GM23338 (cell line): ENCODE data around the gene SHKBP1. TPM values are rescaled to one million over a fixed set of nuclear protein-coding genes. Genes with fewer than 3 reads are reported as not detected.

Experiments used
- ATAC-seq: fragments of 200-7000 bp; cut with Tn5 transposase; 3 replicates; pipeline ENCODE4 v1.9.1; 2020
- DNase-seq: peaks from one replicate; pipeline ENCODE4 v3.0.0-alpha.2; 2015; ENCODE audit warnings: low spot score
- H2AFZ ChIP-seq: fragments of 200-600 bp; sonication (generic); 2 replicates; pipeline ENCODE4 v1.8.0; 2016; ENCODE audit warnings: antibody characterized with exemption, mild to moderate bottlenecking, moderate library complexity
- H3F3A ChIP-seq: fragments of 200-600 bp; sonication (generic); replicated peaks from 2 replicates; pipeline ENCODE4 v1.8.0; 2017; ENCODE audit warnings: antibody characterized with exemption, mixed run types, low read depth
- H3K27ac ChIP-seq: fragments of 200-600 bp; sonication (generic); 2 replicates; pipeline ENCODE4 v1.6.1; 2016; ENCODE audit warnings: low read depth
- H3K27me3 ChIP-seq: fragments of 200-600 bp; sonication (generic); 2 replicates; pipeline ENCODE4 v1.8.0; 2016; ENCODE audit warnings: mild to moderate bottlenecking, mixed run types, moderate library complexity; ENCODE audit not compliant: insufficient read depth
- H3K36me3 ChIP-seq: fragments of 200-600 bp; sonication (generic); 2 replicates; pipeline ENCODE4 v1.8.0; 2016; ENCODE audit warnings: mild to moderate bottlenecking; ENCODE audit not compliant: insufficient read depth
- H3K4me1 ChIP-seq: fragments of 200-600 bp; sonication (generic); 2 replicates; pipeline ENCODE4 v1.8.0; 2016; ENCODE audit warnings: mild to moderate bottlenecking, moderate library complexity; ENCODE audit not compliant: insufficient read depth
- H3K4me2 ChIP-seq: fragments of 200-600 bp; sonication (generic); 2 replicates; pipeline ENCODE4 v1.7.1; 2017; ENCODE audit warnings: mixed run types
- H3K4me3 ChIP-seq: fragments of 200-600 bp; sonication (generic); 2 replicates; pipeline ENCODE4 v1.6.1; 2016; ENCODE audit warnings: mixed run types
- H3K79me2 ChIP-seq: fragments of 200-600 bp; sonication (generic); replicated peaks from 2 replicates; pipeline ENCODE4 v1.8.0; 2017; ENCODE audit warnings: mild to moderate bottlenecking; ENCODE audit not compliant: insufficient read depth
- H3K9me2 ChIP-seq: fragments of 200-600 bp; sonication (generic); 2 replicates; pipeline ENCODE4 v1.8.0; 2017; ENCODE audit not compliant: insufficient read depth
- H4K20me1 ChIP-seq: fragments of 200-600 bp; sonication (generic); replicated peaks from 2 replicates; pipeline ENCODE4 v1.8.0; 2017; ENCODE audit warnings: mild to moderate bottlenecking; ENCODE audit not compliant: insufficient read depth
- H3K27ac Mint-ChIP-seq: 2 replicates; pipeline ENCODE4 v1.8.0; 2020; ENCODE audit warnings: inconsistent platforms, mild to moderate bottlenecking, moderate library complexity, mixed read lengths
- H3K27me3 Mint-ChIP-seq: 3 replicates; pipeline ENCODE4 v1.8.0; 2022; ENCODE audit warnings: low read depth, mild to moderate bottlenecking, moderate library complexity, mixed read lengths, inconsistent platforms; ENCODE audit not compliant: insufficient read depth, poor library complexity
- H3K36me3 Mint-ChIP-seq: 3 replicates; pipeline ENCODE4 v1.8.0; 2021; ENCODE audit warnings: low read depth, mild to moderate bottlenecking, inconsistent platforms, moderate library complexity, mixed read lengths
- H3K4me1 Mint-ChIP-seq: 3 replicates; pipeline ENCODE4 v1.8.0; 2020; ENCODE audit warnings: mild to moderate bottlenecking, inconsistent platforms, mixed read lengths
- H3K4me3 Mint-ChIP-seq: 3 replicates; pipeline ENCODE4 v1.8.0; 2021; ENCODE audit warnings: moderate library complexity, mild to moderate bottlenecking, inconsistent platforms, mixed read lengths
- H3K9me3 Mint-ChIP-seq: 3 replicates; pipeline ENCODE4 v1.8.0; 2020; ENCODE audit warnings: moderate library complexity, mild to moderate bottlenecking, inconsistent platforms, mixed read lengths
- CREB1 ChIP-seq: fragments of 250-450 bp; sonication (Bioruptor Pico); IDR thresholded peaks from 2 replicates; pipeline ENCODE4 v1.5.0; 2020; ENCODE audit warnings: low read depth, mild to moderate bottlenecking, moderate library complexity
- EZH2 ChIP-seq: fragments of 200-600 bp; sonication (generic); IDR thresholded peaks from one replicate; pipeline ENCODE4 v1.8.0; 2017; ENCODE audit warnings: antibody characterized with exemption, mild to moderate bottlenecking, low read depth; ENCODE audit not compliant: unreplicated experiment
- POLR2AphosphoS5 ChIP-seq: IDR thresholded peaks from 2 replicates; pipeline ENCODE4 v1.6.1; 2016; ENCODE audit warnings: antibody characterized with exemption, low read depth
- polyA plus RNA-seq: library from polyadenylated mRNA; unstranded; fragments of >200 nt; fragmentation: Nextera tagmentation; extraction: Ambion mirVana; gene quantifications from 2 replicates; pipeline ENCODE4 v1.2.1, GENCODE V29; 2016
- total RNA-seq: library from RNA; depleted of rRNA; stranded (reverse); fragments of >200 nt; shearing (Covaris generic); gene quantifications from 2 replicates; pipeline ENCODE4 v1.2.3, GENCODE V29; 2014
- TF ChIP-seq, protein P1 (sequence below): fragments of 250-450 bp; sonication (Bioruptor Pico); IDR thresholded peaks from 2 replicates; pipeline ENCODE4 v1.5.0; 2020; ENCODE audit warnings: mild to moderate bottlenecking, moderate library complexity

Gene SHKBP1
- total and polyA plus RNA-seq, 2 experiments from 2014 or later, result 63.2 to 69.8 TPM

DNA sequence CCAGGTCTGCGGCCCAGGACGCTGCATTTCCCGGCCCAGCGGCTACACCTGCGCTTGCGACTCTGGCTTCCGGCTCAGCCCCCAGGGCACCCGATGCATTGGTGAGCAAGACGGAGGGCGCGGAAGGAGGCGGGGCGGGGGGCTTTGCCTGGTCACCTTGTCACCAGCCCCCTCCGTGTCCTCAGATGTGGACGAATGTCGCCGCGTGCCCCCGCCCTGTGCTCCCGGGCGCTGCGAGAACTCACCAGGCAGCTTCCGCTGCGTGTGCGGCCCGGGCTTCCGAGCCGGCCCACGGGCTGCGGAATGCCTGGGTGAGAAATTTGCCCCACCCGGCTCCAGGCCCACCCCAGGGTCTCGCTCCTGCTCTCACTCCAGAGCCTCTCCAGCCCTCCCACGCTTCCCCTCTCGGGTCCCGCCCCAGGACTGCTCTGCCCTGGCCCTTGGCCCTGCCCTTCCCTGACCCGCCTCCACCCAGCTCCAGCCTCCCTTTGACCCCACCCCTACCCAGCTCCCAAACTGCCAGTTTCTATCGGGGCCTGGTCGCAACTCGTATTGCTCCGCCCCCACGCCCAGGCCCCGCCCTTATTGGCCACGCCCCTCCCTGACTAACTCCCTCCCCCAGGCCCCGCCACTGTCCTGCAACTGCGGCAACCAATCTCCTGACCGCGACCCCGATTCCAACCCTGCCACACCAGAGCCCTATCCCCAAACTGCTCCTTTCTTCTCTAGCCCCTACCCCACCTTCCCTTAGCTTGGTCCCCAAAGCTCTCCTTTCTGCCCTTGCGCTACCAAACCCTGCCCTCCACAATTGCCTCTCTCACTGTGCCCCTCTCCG, 33.1 kb downstream of the SHKBP1 start:
- Mint-ChIP-seq H3K27me3 (peaks cover 79% of the 10 kb centered on the region), H3K4me1 (peaks cover 44% of the 10 kb centered on the region), H3K9me3 (no peaks in the 10 kb centered on the region; the same call in none of the 3 replicates), H3K27ac (no peak overlapping the region), H3K4me3 (peak overlapping the region; percentile 80), H3K36me3 (peaks cover 7% of the 10 kb centered on the region; the same call in 1 of the 3 replicates)
- H3K27me3 ChIP-seq, result peaks cover 72% of the 10 kb centered on the region
- TF ChIP-seq EZH2 (peak; percentile 2), POLR2AphosphoS5 (peak; percentile 40; the same call in 1 of the 2 replicates), CREB1 (0 out of 2 replicates have a peak, but pooled peaks have one; percentile 10)
- TF ChIP-seq, protein P1, sequence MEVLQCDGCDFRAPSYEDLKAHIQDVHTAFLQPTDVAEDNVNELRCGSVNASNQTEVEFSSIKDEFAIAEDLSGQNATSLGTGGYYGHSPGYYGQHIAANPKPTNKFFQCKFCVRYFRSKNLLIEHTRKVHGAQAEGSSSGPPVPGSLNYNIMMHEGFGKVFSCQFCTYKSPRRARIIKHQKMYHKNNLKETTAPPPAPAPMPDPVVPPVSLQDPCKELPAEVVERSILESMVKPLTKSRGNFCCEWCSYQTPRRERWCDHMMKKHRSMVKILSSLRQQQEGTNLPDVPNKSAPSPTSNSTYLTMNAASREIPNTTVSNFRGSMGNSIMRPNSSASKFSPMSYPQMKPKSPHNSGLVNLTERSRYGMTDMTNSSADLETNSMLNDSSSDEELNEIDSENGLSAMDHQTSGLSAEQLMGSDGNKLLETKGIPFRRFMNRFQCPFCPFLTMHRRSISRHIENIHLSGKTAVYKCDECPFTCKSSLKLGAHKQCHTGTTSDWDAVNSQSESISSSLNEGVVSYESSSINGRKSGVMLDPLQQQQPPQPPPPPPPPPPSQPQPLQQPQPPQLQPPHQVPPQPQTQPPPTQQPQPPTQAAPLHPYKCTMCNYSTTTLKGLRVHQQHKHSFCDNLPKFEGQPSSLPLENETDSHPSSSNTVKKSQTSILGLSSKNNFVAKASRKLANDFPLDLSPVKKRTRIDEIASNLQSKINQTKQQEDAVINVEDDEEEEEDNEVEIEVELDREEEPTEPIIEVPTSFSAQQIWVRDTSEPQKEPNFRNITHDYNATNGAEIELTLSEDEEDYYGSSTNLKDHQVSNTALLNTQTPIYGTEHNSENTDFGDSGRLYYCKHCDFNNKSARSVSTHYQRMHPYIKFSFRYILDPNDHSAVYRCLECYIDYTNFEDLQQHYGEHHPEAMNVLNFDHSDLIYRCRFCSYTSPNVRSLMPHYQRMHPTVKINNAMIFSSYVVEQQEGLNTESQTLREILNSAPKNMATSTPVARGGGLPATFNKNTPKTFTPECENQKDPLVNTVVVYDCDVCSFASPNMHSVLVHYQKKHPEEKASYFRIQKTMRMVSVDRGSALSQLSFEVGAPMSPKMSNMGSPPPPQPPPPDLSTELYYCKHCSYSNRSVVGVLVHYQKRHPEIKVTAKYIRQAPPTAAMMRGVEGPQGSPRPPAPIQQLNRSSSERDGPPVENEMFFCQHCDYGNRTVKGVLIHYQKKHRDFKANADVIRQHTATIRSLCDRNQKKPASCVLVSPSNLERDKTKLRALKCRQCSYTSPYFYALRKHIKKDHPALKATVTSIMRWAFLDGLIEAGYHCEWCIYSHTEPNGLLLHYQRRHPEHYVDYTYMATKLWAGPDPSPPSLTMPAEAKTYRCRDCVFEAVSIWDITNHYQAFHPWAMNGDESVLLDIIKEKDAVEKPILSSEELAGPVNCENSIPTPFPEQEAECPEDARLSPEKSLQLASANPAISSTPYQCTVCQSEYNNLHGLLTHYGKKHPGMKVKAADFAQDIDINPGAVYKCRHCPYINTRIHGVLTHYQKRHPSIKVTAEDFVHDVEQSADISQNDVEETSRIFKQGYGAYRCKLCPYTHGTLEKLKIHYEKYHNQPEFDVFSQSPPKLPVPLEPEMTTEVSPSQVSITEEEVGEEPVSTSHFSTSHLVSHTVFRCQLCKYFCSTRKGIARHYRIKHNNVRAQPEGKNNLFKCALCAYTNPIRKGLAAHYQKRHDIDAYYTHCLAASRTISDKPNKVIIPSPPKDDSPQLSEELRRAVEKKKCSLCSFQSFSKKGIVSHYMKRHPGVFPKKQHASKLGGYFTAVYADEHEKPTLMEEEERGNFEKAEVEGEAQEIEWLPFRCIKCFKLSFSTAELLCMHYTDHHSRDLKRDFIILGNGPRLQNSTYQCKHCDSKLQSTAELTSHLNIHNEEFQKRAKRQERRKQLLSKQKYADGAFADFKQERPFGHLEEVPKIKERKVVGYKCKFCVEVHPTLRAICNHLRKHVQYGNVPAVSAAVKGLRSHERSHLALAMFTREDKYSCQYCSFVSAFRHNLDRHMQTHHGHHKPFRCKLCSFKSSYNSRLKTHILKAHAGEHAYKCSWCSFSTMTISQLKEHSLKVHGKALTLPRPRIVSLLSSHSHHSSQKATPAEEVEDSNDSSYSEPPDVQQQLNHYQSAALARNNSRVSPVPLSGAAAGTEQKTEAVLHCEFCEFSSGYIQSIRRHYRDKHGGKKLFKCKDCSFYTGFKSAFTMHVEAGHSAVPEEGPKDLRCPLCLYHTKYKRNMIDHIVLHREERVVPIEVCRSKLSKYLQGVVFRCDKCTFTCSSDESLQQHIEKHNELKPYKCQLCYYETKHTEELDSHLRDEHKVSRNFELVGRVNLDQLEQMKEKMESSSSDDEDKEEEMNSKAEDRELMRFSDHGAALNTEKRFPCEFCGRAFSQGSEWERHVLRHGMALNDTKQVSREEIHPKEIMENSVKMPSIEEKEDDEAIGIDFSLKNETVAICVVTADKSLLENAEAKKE (CRISPR knock-in tag), result no peak
- peaks cover 26% of the 10 kb centered on the region for H3F3A ChIP-seq
- ATAC-seq (peak; percentile 41), DNase-seq (peak; percentile 95)
- peaks cover 12% of the 10 kb centered on the region; the same call in 1 of the 2 replicates for H3K4me1 ChIP-seq
- peak overlapping the region; percentile 95 for H3K4me2 ChIP-seq
- H3K79me2 ChIP-seq, result no peaks in the 10 kb centered on the region
- H4K20me1 ChIP-seq, result no peaks in the 10 kb centered on the region; the same call in 1 of the 2 replicates
- H3K36me3 ChIP-seq, result no peaks in the 10 kb centered on the region
- no peaks in the 10 kb centered on the region for H3K9me2 ChIP-seq
- H3K4me3 ChIP-seq, result peak overlapping the region; percentile 68
- no peak overlapping the region; the same call in 1 of the 2 replicates for H2AFZ ChIP-seq
- no peak overlapping the region for H3K27ac ChIP-seq
